ENCODE data around the gene EZH1.
A peak's percentile ranks its signal among the peaks of the same experiment; 100 is the strongest.
"Not testable (repeated sequence)": the region's sequence is repeated elsewhere in the genome, so short reads cannot be mapped to it uniquely, and the experiment has no call there.

Gene EZH1

GRCh38 chr17:42665581-42666001, 79.2 kb downstream of the EZH1 start:
- H3K4me3 ChIP-seq (ENCODE audit: low read depth, low read length) = no peak overlapping the region
- TF ChIP-seq, protein P1, sequence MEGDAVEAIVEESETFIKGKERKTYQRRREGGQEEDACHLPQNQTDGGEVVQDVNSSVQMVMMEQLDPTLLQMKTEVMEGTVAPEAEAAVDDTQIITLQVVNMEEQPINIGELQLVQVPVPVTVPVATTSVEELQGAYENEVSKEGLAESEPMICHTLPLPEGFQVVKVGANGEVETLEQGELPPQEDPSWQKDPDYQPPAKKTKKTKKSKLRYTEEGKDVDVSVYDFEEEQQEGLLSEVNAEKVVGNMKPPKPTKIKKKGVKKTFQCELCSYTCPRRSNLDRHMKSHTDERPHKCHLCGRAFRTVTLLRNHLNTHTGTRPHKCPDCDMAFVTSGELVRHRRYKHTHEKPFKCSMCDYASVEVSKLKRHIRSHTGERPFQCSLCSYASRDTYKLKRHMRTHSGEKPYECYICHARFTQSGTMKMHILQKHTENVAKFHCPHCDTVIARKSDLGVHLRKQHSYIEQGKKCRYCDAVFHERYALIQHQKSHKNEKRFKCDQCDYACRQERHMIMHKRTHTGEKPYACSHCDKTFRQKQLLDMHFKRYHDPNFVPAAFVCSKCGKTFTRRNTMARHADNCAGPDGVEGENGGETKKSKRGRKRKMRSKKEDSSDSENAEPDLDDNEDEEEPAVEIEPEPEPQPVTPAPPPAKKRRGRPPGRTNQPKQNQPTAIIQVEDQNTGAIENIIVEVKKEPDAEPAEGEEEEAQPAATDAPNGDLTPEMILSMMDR (conservative IDR thresholded peaks at IDR 0.05; ENCODE audit: low read depth, low read length) = no peak
- DNase-seq (ENCODE audit: low read depth) = no peak

GRCh38 chr17:42660692-42661345, 84.0 kb downstream of the EZH1 start:
- DNase-seq (ENCODE audit: low read depth) = peak; percentile 45
- H3K4me3 ChIP-seq (ENCODE audit: low read depth, low read length) = no peak overlapping the region
- TF ChIP-seq, protein P1 (conservative IDR thresholded peaks at IDR 0.05; ENCODE audit: low read depth, low read length) = no peak

DNA sequence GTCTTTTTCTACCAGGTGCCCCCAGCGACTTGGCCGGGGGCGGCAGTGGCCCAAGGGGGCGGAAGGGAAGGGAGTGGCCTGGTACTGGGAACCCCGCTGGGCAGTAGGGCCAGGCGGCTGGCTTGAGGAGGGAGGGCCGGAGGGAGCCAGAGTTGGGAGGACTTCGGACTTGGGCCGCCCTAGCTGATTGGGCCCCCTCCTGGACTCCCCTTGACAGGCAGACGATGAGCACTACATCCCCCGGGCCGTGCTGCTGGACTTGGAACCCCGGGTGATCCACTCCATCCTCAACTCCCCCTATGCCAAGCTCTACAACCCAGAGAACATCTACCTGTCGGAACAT, 84.9 kb downstream of the EZH1 start:
- not testable (repeated sequence) for DNase-seq (ENCODE audit: low read depth)
- peak overlapping the region; percentile 72 for H3K4me3 ChIP-seq (ENCODE audit: low read depth, low read length)

DNA sequence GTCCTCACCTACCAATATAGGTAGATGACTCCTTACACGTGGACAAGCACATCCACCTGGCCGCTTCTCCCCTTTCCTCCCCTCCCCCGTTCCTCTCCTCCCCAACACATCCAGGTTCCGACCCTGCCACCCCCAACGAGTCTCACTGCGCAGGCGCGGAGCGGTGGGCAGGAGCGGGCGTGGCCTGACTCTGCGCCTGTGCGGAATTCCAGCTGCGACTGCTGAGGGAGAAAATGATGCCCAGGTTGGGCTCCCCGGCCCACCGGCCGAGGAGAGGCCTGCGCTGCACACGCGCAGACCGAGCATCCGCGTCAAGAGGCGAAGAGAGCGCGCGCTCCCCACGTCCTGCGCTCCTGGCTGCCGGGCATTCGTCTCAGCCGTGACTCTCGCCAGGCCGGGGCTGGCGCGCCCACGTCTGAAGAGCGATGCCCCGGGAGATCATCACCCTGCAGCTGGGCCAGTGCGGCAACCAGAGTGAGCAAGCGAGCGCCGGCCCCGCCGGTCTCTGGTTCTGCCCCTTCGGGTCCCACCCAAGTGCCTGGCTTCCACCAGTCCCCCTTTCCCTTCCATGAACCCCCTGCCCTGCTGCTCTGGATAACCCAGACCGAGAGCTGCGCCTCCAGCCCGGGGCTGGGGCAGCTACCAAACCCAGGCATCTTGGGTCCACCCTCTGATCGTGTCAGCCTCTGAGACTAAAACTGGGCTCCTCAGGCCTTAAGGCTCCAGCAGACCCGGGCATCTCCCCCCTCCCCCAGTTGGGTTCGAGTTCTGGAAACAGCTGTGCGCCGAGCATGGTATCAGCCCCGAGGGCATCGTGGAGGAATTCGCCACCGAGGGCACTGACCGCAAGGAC, 85.5 kb downstream of the EZH1 start, which contains the start of gene TUBG2:
TSS of gene TUBG2 (plus strand) at position 206 of the 853 bp plus-strand sequence. CDS start at position 426, 220 bp downstream.
- DNase-seq (ENCODE audit: low read depth) = peak; percentile 91
- TF ChIP-seq, protein P1 (conservative IDR thresholded peaks at IDR 0.05; ENCODE audit: low read depth, low read length) = no peak
- peak within 1 kb of the TSS; percentile 72 for H3K4me3 ChIP-seq (ENCODE audit: low read depth, low read length)

GRCh38 chr17:42657824-42658588, 86.8 kb downstream of the EZH1 start:
- H3K4me3 ChIP-seq (ENCODE audit: low read depth, low read length) = no peak overlapping the region
- DNase-seq (ENCODE audit: low read depth) = no peak
- TF ChIP-seq, protein P1 (conservative IDR thresholded peaks at IDR 0.05; ENCODE audit: low read depth, low read length) = no peak

DNA sequence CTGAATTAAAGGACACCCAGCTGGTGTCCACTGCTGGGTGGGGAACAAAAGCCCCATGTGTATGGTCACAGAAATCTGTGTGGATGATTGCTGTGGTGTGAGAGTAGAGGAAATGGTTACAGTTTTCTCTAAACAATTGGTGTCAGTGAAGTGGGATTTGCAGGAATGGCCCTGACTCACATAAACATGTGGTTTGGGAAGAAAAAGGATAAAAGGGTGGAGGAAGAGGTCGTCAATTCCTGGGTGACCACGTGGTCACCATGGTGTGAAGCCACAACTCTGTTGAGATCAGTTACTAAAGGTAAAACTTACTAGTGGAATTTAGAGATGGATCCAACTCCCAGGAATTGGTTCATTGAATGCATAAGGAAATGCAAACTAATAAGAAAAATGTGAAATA, 89.3 kb downstream of the EZH1 start:
- DNase-seq (ENCODE audit: low read depth) = no peak
- TF ChIP-seq, protein P1 (conservative IDR thresholded peaks at IDR 0.05; ENCODE audit: low read depth, low read length) = no peak
- no peak overlapping the region for H3K4me3 ChIP-seq (ENCODE audit: low read depth, low read length)

All from choroid plexus epithelial cell (primary cell).